Measurements from ENCODE around the gene KIF13A.
"Not testable (repeated sequence)": the region's sequence is repeated elsewhere in the genome, so short reads cannot be mapped to it uniquely, and the experiment has no call there.

KIF13A gene

GRCh38 chr6:17967668-17968518, 19.5 kb downstream of the KIF13A start:
- DNase-seq: peak; percentile 55

- DNase-seq: peak; percentile 55
These were observed 21.0 kb downstream of the KIF13A start for GRCh38 chr6:17966451-17966850.

- peak; percentile 48 for DNase-seq
These were observed 22.0 kb downstream of the KIF13A start for GRCh38 chr6:17965397-17965796.

- peak; percentile 41 for DNase-seq
These were observed 22.8 kb downstream of the KIF13A start for GRCh38 chr6:17964633-17965032.

GRCh38 chr6:17962436-17963031, 24.9 kb downstream of the KIF13A start:
- DNase-seq: peak; percentile 97

- DNase-seq: no peak
These were observed 28.1 kb downstream of the KIF13A start for GRCh38 chr6:17959302-17959701.

GRCh38 chr6:17957904-17958620, 29.4 kb downstream of the KIF13A start:
- DNase-seq: no peak

GRCh38 chr6:17957498-17957897, 29.9 kb downstream of the KIF13A start:
- DNase-seq: no peak

- no peak for DNase-seq
These were observed 30.3 kb downstream of the KIF13A start for GRCh38 chr6:17957086-17957485.

GRCh38 chr6:17950095-17950494, 37.3 kb downstream of the KIF13A start:
- no peak for DNase-seq

GRCh38 chr6:17949168-17949567, 38.3 kb downstream of the KIF13A start:
- no peak for DNase-seq

- DNase-seq: no peak
These were observed 38.7 kb downstream of the KIF13A start for GRCh38 chr6:17948725-17949124.

GRCh38 chr6:17947574-17947973, 39.9 kb downstream of the KIF13A start:
- DNase-seq: not testable (repeated sequence)

- no peak for DNase-seq
These were observed 41.9 kb downstream of the KIF13A start for GRCh38 chr6:17945575-17945974.

GRCh38 chr6:17945111-17945510, 42.3 kb downstream of the KIF13A start:
- peak; percentile 33 for DNase-seq

GRCh38 chr6:17941318-17941717, 46.1 kb downstream of the KIF13A start:
- no peak for DNase-seq

- no peak for DNase-seq
These were observed 47.2 kb downstream of the KIF13A start for GRCh38 chr6:17940151-17940792.

GRCh38 chr6:17938901-17939300, 48.5 kb downstream of the KIF13A start:
- peak; percentile 56 for DNase-seq

- DNase-seq: no peak
These were observed 52.0 kb downstream of the KIF13A start for GRCh38 chr6:17935188-17936149.

GRCh38 chr6:17933716-17934115, 53.7 kb downstream of the KIF13A start:
- DNase-seq: no peak

GRCh38 chr6:17932330-17932852, 55.0 kb downstream of the KIF13A start:
- DNase-seq: peak; percentile 89

GRCh38 chr6:17931227-17931626, 56.2 kb downstream of the KIF13A start:
- no peak for DNase-seq
